NCI-H345 (cell line): ENCODE results near the gene EPAS1.

Experiments
- DNase-seq: peaks from one replicate; lab custom pipeline; 2025; lab: John Stamatoyannopoulos, UW

The EPAS1 gene

GRCh38 chr2:46273919-46274318 is 23.3 kb upstream of the EPAS1 start:
- no peak for DNase-seq

GRCh38 chr2:46274586-46274985 is 22.6 kb upstream of the EPAS1 start:
- no peak for DNase-seq

GRCh38 chr2:46275995-46276394 is 21.2 kb upstream of the EPAS1 start:
- no peak for DNase-seq

- DNase-seq: no peak
These were observed 20.6 kb upstream of the EPAS1 start for GRCh38 chr2:46276642-46277041.

- no peak for DNase-seq
These were observed 19.6 kb upstream of the EPAS1 start for GRCh38 chr2:46277431-46278190.

GRCh38 chr2:46278952-46279351 is 18.3 kb upstream of the EPAS1 start:
- no peak for DNase-seq

- DNase-seq: no peak
These were observed 15.3 kb upstream of the EPAS1 start for GRCh38 chr2:46281939-46282338.

- DNase-seq: no peak
These were observed 13.5 kb upstream of the EPAS1 start for GRCh38 chr2:46283693-46284092.

GRCh38 chr2:46284260-46284659 is 12.9 kb upstream of the EPAS1 start:
- no peak for DNase-seq

GRCh38 chr2:46284796-46285195 is 12.4 kb upstream of the EPAS1 start:
- DNase-seq: no peak

GRCh38 chr2:46286715-46287114 is 10.5 kb upstream of the EPAS1 start:
- peak; percentile 27 for DNase-seq

GRCh38 chr2:46290078-46290477 is 7.1 kb upstream of the EPAS1 start:
- no peak for DNase-seq

- no peak for DNase-seq
These were observed 3.7 kb upstream of the EPAS1 start for GRCh38 chr2:46293466-46293865.

GRCh38 chr2:46294176-46294836 is 2.9 kb upstream of the EPAS1 start:
- DNase-seq: peak; percentile 23

- no peak for DNase-seq
These were observed 879 bp upstream of the EPAS1 start for GRCh38 chr2:46296216-46296839.

GRCh38 chr2:46297546-46298271 is 502 bp downstream of the EPAS1 start:
- DNase-seq: peak; percentile 76

- no peak for DNase-seq
These were observed 990 bp downstream of the EPAS1 start for GRCh38 chr2:46298272-46298521.

GRCh38 chr2:46298522-46299353 is 1.5 kb downstream of the EPAS1 start:
- peak; percentile 28 for DNase-seq

- DNase-seq: no peak
These were observed 2.4 kb downstream of the EPAS1 start for GRCh38 chr2:46299365-46300263.

- DNase-seq: no peak
These were observed 3.2 kb downstream of the EPAS1 start for GRCh38 chr2:46300406-46300832.
